Adipocyte (in vitro differentiated cells): Measurements from ENCODE around the gene CDH9.

Source experiments
- DNase-seq: peaks from one replicate; pipeline ENCODE4 v3.0.0-alpha.2; 2015; ENCODE audit warnings: low read depth
- H3K27me3 ChIP-seq: replicated peaks from 2 replicates; pipeline ENCODE4 v1.7.0; 2013; ENCODE audit warnings: mild to moderate bottlenecking, low read length, moderate library complexity; ENCODE audit not compliant: control insufficient read depth, insufficient read depth
- H3K36me3 ChIP-seq: 2 replicates; pipeline ENCODE4 v1.7.0; 2013; ENCODE audit warnings: low read length, mild to moderate bottlenecking, moderate library complexity; ENCODE audit not compliant: control insufficient read depth, insufficient read depth, severe bottlenecking
- H3K4me1 ChIP-seq: 2 replicates; pipeline ENCODE4 v1.7.0; 2013; ENCODE audit warnings: mild to moderate bottlenecking, low read length, moderate library complexity; ENCODE audit not compliant: control insufficient read depth, insufficient read depth
- H3K4me3 ChIP-seq: 2 replicates; pipeline ENCODE4 v1.7.0; 2013; ENCODE audit warnings: mild to moderate bottlenecking, low read length, moderate library complexity
- H3K9ac ChIP-seq: 2 replicates; pipeline ENCODE4 v1.7.0; 2013; ENCODE audit warnings: mild to moderate bottlenecking, low read length, moderate library complexity
- H3K9me3 ChIP-seq: 2 replicates; pipeline ENCODE4 v1.7.0; 2013; ENCODE audit warnings: mild to moderate bottlenecking, low read length, moderate library complexity; ENCODE audit not compliant: control insufficient read depth

CDH9 gene

DNA sequence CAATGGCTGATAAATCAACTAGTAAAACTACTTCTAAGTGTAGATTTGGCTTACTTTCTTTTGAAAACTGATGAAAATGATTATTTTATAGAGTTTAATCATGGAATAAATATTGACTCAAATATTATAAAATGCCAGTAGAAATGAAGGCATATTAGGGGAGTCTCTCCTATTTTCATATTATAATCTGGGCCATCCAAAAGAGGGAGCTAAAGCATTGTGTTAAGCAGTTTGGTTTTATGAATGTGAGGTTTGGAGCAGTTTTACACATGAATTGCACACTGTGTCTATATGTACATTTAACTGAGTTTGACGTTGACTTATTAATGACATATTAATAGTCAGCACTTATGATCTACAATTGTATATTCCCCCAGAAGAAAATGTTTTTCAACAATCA lies 17.4 kb downstream of the CDH9 start:
- Histone ChIP-seq H3K4me1 (no peaks in the 10 kb centered on the region), H3K4me3 (no peak overlapping the region), H3K9me3 (no peaks in the 10 kb centered on the region), H3K9ac (no peak overlapping the region), H3K36me3 (no peaks in the 10 kb centered on the region), H3K27me3 (no peaks in the 10 kb centered on the region)
- peak; percentile 45 for DNase-seq

GRCh38 chr5:27015758-27016157 lies 22.6 kb downstream of the CDH9 start:
- H3K9ac ChIP-seq: no peak overlapping the region
- no peaks in the 10 kb centered on the region for H3K9me3 ChIP-seq
- no peaks in the 10 kb centered on the region for H3K4me1 ChIP-seq
- no peak overlapping the region for H3K4me3 ChIP-seq
- DNase-seq: no peak
- no peaks in the 10 kb centered on the region for H3K36me3 ChIP-seq
- no peaks in the 10 kb centered on the region for H3K27me3 ChIP-seq

GRCh38 chr5:27011274-27011673 lies 27.1 kb downstream of the CDH9 start:
- Histone ChIP-seq H3K4me1 (no peaks in the 10 kb centered on the region), H3K9me3 (no peaks in the 10 kb centered on the region), H3K9ac (no peak overlapping the region), H3K36me3 (no peaks in the 10 kb centered on the region), H3K27me3 (no peaks in the 10 kb centered on the region), H3K4me3 (no peak overlapping the region)
- DNase-seq: no peak

- Histone ChIP-seq H3K4me3 (no peak overlapping the region), H3K27me3 (no peaks in the 10 kb centered on the region), H3K4me1 (no peaks in the 10 kb centered on the region), H3K36me3 (no peaks in the 10 kb centered on the region), H3K9ac (no peak overlapping the region), H3K9me3 (no peaks in the 10 kb centered on the region)
- no peak for DNase-seq
Observed at GRCh38 chr5:27010646-27011045, 27.7 kb downstream of the CDH9 start.

- H3K36me3 ChIP-seq: no peaks in the 10 kb centered on the region
- H3K9ac ChIP-seq: no peak overlapping the region
- no peaks in the 10 kb centered on the region for H3K4me1 ChIP-seq
- no peaks in the 10 kb centered on the region for H3K27me3 ChIP-seq
- H3K4me3 ChIP-seq: no peak overlapping the region
- no peaks in the 10 kb centered on the region for H3K9me3 ChIP-seq
- no peak for DNase-seq
Observed at GRCh38 chr5:27009540-27009915, 28.9 kb downstream of the CDH9 start.

GRCh38 chr5:27008604-27009539 lies 29.5 kb downstream of the CDH9 start:
- no peak overlapping the region for H3K9ac ChIP-seq
- H3K4me1 ChIP-seq: no peaks in the 10 kb centered on the region
- H3K4me3 ChIP-seq: no peak overlapping the region
- H3K9me3 ChIP-seq: no peaks in the 10 kb centered on the region
- no peak for DNase-seq
- H3K36me3 ChIP-seq: no peaks in the 10 kb centered on the region
- no peaks in the 10 kb centered on the region for H3K27me3 ChIP-seq

DNA sequence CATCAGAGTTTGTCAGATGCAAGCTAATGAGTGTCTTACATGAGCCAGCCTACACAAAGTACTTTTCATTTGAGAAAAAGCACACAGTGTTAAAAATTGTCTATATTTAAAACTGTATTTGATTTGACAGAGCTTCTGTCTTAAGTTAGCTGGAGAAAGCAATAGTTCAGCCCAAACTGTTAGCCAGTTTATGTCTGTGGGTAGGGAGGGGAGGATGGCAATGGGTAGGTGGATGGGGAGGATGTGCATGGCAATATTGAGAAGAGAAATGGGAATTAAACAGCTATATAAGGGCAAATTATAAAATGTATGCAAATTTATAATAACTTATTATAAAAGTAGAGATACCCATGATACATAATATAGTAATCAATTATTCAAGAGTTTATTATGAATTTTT lies 31.3 kb downstream of the CDH9 start:
- no peak for DNase-seq
- H3K4me3 ChIP-seq: no peak overlapping the region
- H3K27me3 ChIP-seq: no peaks in the 10 kb centered on the region
- no peaks in the 10 kb centered on the region for H3K9me3 ChIP-seq
- no peaks in the 10 kb centered on the region for H3K36me3 ChIP-seq
- H3K9ac ChIP-seq: no peak overlapping the region
- no peaks in the 10 kb centered on the region for H3K4me1 ChIP-seq

DNA sequence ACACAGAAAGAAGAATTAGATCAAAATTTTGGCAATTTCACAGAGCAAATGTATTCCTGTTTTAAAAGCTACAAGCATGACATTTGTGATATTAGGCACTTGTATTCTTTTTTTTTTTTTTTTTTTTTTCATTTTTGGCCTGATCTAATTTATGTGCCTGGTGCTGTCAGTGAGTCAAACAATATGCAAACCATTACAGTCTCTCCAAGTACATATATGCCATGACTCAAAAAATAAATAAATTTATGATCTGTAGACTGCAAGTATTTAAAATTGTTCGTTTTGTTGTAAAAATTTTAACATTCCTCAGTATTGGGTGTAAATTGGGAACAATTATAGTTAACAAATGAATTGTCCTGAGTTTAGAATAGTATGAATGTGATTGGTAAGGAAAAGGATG lies 51.4 kb downstream of the CDH9 start:
- no peaks in the 10 kb centered on the region for H3K9me3 ChIP-seq
- no peaks in the 10 kb centered on the region for H3K4me1 ChIP-seq
- DNase-seq: no peak
- H3K36me3 ChIP-seq: no peaks in the 10 kb centered on the region
- H3K27me3 ChIP-seq: no peaks in the 10 kb centered on the region
- no peak overlapping the region for H3K4me3 ChIP-seq
- no peak overlapping the region for H3K9ac ChIP-seq

- DNase-seq: no peak
- H3K4me1 ChIP-seq: no peaks in the 10 kb centered on the region
- no peaks in the 10 kb centered on the region for H3K9me3 ChIP-seq
Observed at GRCh38 chr5:26981750-26982149, 56.6 kb downstream of the CDH9 start.

DNA sequence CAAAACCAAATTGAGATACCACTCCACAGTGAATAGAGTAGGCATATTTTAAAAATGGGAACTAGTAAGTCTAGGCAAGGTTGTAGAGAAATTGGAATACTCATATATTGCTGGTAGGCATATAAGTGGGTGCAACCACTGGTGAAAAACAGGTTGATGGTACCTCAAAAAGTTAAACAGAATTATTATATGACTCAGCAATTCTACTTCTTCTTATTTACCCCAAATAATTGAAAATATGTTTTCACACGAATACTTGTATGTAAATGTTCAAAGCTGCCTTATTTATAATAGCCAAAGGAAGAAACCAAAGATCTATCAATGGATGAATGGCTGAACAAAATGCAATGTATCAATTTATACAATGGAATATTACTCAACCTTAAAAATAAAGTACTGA lies 79.1 kb downstream of the CDH9 start:
- H3K36me3 ChIP-seq: no peaks in the 10 kb centered on the region
- H3K9ac ChIP-seq: no peak overlapping the region
- H3K4me3 ChIP-seq: no peak overlapping the region
- DNase-seq: no peak
- no peaks in the 10 kb centered on the region for H3K27me3 ChIP-seq
- H3K4me1 ChIP-seq: no peaks in the 10 kb centered on the region
- H3K9me3 ChIP-seq: peaks cover 6% of the 10 kb centered on the region

More at GRCh38 chr5:26981750-26982149, 56.6 kb downstream of the CDH9 start:
- no peaks in the 10 kb centered on the region for H3K36me3 ChIP-seq
- no peak overlapping the region for H3K9ac ChIP-seq
- no peak overlapping the region for H3K4me3 ChIP-seq
- no peaks in the 10 kb centered on the region for H3K27me3 ChIP-seq

DNA sequence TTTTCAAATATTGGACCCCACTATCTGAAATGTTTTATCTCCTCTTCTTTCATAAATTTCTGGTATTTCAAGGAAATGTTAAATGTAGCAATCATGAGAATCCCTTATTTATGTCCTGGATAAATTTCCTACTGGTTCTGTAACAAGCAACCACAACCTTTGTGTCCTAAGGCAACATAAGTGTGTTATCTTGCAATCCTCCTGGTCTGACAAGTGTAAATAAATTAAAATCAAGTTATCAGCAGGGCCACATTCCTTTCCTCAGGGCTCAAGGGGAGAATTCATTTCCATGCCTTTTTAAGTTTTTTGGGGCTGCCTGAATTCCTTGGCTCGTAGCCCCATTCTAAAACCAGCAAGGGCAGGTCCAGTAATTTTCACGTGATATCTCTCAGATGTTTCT lies 83.2 kb downstream of the CDH9 start:
- Histone ChIP-seq H3K27me3 (no peaks in the 10 kb centered on the region), H3K4me3 (no peak overlapping the region), H3K9ac (no peak overlapping the region), H3K36me3 (no peaks in the 10 kb centered on the region), H3K4me1 (no peaks in the 10 kb centered on the region), H3K9me3 (peaks cover 6% of the 10 kb centered on the region)
- DNase-seq: no peak

DNA sequence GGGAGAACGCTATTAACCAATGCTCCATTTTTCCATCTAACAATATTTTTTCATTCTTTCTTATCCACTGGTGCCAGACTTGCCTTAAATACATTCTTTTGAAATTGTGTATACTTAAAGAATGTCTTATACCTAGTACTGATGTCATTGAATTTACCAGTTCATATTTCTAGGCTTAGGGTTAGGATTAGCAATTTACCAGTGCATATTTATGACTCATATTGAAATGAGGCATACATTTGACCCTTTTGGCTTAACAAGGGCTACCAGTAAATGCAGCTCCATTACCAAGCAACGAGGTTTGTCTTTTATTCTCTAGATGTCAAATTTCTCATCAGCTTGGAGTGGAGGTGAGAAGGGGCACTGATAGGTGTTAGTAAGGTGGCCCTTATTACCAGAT lies 89.5 kb downstream of the CDH9 start:
- no peak overlapping the region for H3K4me3 ChIP-seq
- H3K36me3 ChIP-seq: no peaks in the 10 kb centered on the region
- no peak overlapping the region for H3K9ac ChIP-seq
- no peaks in the 10 kb centered on the region for H3K4me1 ChIP-seq
- no peaks in the 10 kb centered on the region for H3K27me3 ChIP-seq
- H3K9me3 ChIP-seq: no peaks in the 10 kb centered on the region
- no peak for DNase-seq
